Effector memory CD8-positive, alpha-beta T cell (primary cell): ENCODE measurements around the gene ZNF18.
"Not testable (repeated sequence)": the region's sequence is repeated elsewhere in the genome, so short reads cannot be mapped to it uniquely, and the experiment has no call there.

Experiments used
- ATAC-seq: fragments of 150-1000 bp; cut with Tn5 transposase; replicated peaks from 2 replicates; pipeline ENCODE4 v1.10.0; 2021; ENCODE audit warnings: mild to moderate bottlenecking, moderate library complexity
- DNase-seq, 3 experiments: peaks; one replicate each; pipeline ENCODE4 v3.0.0; 2021
- H3K27ac Mint-ChIP-seq, 2 donors: one replicate each; pipeline ENCODE4 v1.8.0; 2022; ENCODE audit warnings: mild to moderate bottlenecking in 2 of 2, mixed read lengths in 2 of 2, moderate library complexity in 2 of 2
- H3K27me3 Mint-ChIP-seq, 2 donors: one replicate each; pipeline ENCODE4 v1.8.0; 2022; ENCODE audit warnings: mixed read lengths in 2 of 2
- H3K36me3 Mint-ChIP-seq: one replicate; pipeline ENCODE4 v1.8.0; 2022; ENCODE audit warnings: mild to moderate bottlenecking, moderate library complexity, mixed read lengths; ENCODE audit not compliant: insufficient read depth
- H3K4me1 Mint-ChIP-seq, 2 donors: one replicate each; pipeline ENCODE4 v1.8.0; 2022; ENCODE audit warnings: low read depth in 2 of 2, mixed read lengths in 2 of 2
- H3K4me3 Mint-ChIP-seq, 2 donors: one replicate each; pipeline ENCODE4 v1.8.0; 2022; ENCODE audit warnings: mild to moderate bottlenecking in 2 of 2, mixed read lengths in 2 of 2, moderate library complexity in 2 of 2
- H3K9me3 Mint-ChIP-seq, 2 donors: one replicate each; pipeline ENCODE4 v1.8.0; 2022; ENCODE audit warnings: mixed read lengths in 2 of 2

Gene ZNF18

GRCh38 chr17:11969565-11969964 is 27.7 kb downstream of the ZNF18 start:
- H3K9me3 Mint-ChIP-seq: peaks cover 2 to 29% of the 10 kb centered on the region in 2 donors
- no peaks in the 10 kb centered on the region for H3K36me3 Mint-ChIP-seq
- no peak overlapping the region for H3K27ac Mint-ChIP-seq
- no peaks in the 10 kb centered on the region for H3K27me3 Mint-ChIP-seq
- no peaks in the 10 kb centered on the region for H3K4me1 Mint-ChIP-seq
- DNase-seq (no peak), ATAC-seq (no peak)
- no peak overlapping the region for H3K4me3 Mint-ChIP-seq

- Mint-ChIP-seq H3K27ac (no peak overlapping the region), H3K36me3 (peaks cover 8% of the 10 kb centered on the region), H3K9me3 (peaks cover 2 to 14% of the 10 kb centered on the region in 2 donors), H3K27me3 (no peaks in the 10 kb centered on the region), H3K4me3 (no peak overlapping the region), H3K4me1 (no peaks in the 10 kb centered on the region)
- DNase-seq (no peak), ATAC-seq (no peak)
Measured at GRCh38 chr17:11954936-11955335, 42.3 kb downstream of the ZNF18 start.

GRCh38 chr17:11953924-11954323 is 43.4 kb downstream of the ZNF18 start:
- DNase-seq: no peak
- Mint-ChIP-seq H3K27me3 (no peaks in the 10 kb centered on the region), H3K4me1 (no peaks in the 10 kb centered on the region), H3K27ac (no peak overlapping the region), H3K4me3 (no peak overlapping the region), H3K9me3 (peaks cover 2 to 14% of the 10 kb centered on the region in 2 donors), H3K36me3 (peaks cover 8% of the 10 kb centered on the region)
- no peak for ATAC-seq

GRCh38 chr17:11952610-11953009 is 44.7 kb downstream of the ZNF18 start:
- no peaks in the 10 kb centered on the region for H3K27me3 Mint-ChIP-seq
- ATAC-seq (no peak), DNase-seq (no peak)
- peaks cover 3% of the 10 kb centered on the region for H3K36me3 Mint-ChIP-seq
- H3K4me3 Mint-ChIP-seq: no peak overlapping the region
- peaks cover 2 to 6% of the 10 kb centered on the region in 2 donors for H3K9me3 Mint-ChIP-seq
- no peak overlapping the region for H3K27ac Mint-ChIP-seq
- no peaks in the 10 kb centered on the region for H3K4me1 Mint-ChIP-seq

GRCh38 chr17:11950771-11951519 is 46.3 kb downstream of the ZNF18 start:
- no peak overlapping the region for H3K27ac Mint-ChIP-seq
- no peaks in the 10 kb centered on the region for H3K9me3 Mint-ChIP-seq
- peaks cover 3% of the 10 kb centered on the region for H3K36me3 Mint-ChIP-seq
- ATAC-seq (no peak), DNase-seq (no peak)
- no peak overlapping the region for H3K4me3 Mint-ChIP-seq
- H3K27me3 Mint-ChIP-seq: no peaks in the 10 kb centered on the region
- H3K4me1 Mint-ChIP-seq: no peaks in the 10 kb centered on the region

GRCh38 chr17:11949571-11949970 is 47.7 kb downstream of the ZNF18 start:
- not testable (repeated sequence) for H3K27ac Mint-ChIP-seq, DNase-seq, H3K4me1 Mint-ChIP-seq, H3K4me3 Mint-ChIP-seq, H3K27me3 Mint-ChIP-seq, H3K9me3 Mint-ChIP-seq, ATAC-seq, H3K36me3 Mint-ChIP-seq

GRCh38 chr17:11948789-11949188 is 48.5 kb downstream of the ZNF18 start:
- no peaks in the 10 kb centered on the region for H3K9me3 Mint-ChIP-seq
- no peak for ATAC-seq
- H3K36me3 Mint-ChIP-seq: peaks cover 3% of the 10 kb centered on the region
- H3K27ac Mint-ChIP-seq: no peak overlapping the region
- H3K4me3 Mint-ChIP-seq: no peak overlapping the region
- no peak for DNase-seq
- H3K27me3 Mint-ChIP-seq: peaks cover 10 to 12% of the 10 kb centered on the region in 2 donors
- H3K4me1 Mint-ChIP-seq: no peaks in the 10 kb centered on the region

- ATAC-seq (no peak), DNase-seq (no peak)
- Mint-ChIP-seq H3K9me3 (no peaks in the 10 kb centered on the region), H3K27me3 (peaks cover 12 to 16% of the 10 kb centered on the region in 2 donors), H3K4me3 (no peak overlapping the region), H3K4me1 (no peaks in the 10 kb centered on the region), H3K36me3 (no peaks in the 10 kb centered on the region), H3K27ac (no peak overlapping the region)
Measured at GRCh38 chr17:11944587-11944986, 52.7 kb downstream of the ZNF18 start.

GRCh38 chr17:11943759-11944347 is 53.4 kb downstream of the ZNF18 start:
- no peaks in the 10 kb centered on the region for H3K4me1 Mint-ChIP-seq
- no peaks in the 10 kb centered on the region for H3K9me3 Mint-ChIP-seq
- peaks cover 12 to 20% of the 10 kb centered on the region in 2 donors for H3K27me3 Mint-ChIP-seq
- H3K4me3 Mint-ChIP-seq: no peak overlapping the region
- DNase-seq (no peak), ATAC-seq (no peak)
- no peak overlapping the region for H3K27ac Mint-ChIP-seq
- no peaks in the 10 kb centered on the region for H3K36me3 Mint-ChIP-seq

GRCh38 chr17:11943086-11943485 is 54.2 kb downstream of the ZNF18 start:
- H3K9me3 Mint-ChIP-seq, H3K4me3 Mint-ChIP-seq, H3K36me3 Mint-ChIP-seq, ATAC-seq, H3K27ac Mint-ChIP-seq, H3K4me1 Mint-ChIP-seq, DNase-seq: not testable (repeated sequence)
- H3K27me3 Mint-ChIP-seq: peaks cover 12 to 20% of the 10 kb centered on the region in 2 donors

GRCh38 chr17:11940904-11941303 is 56.4 kb downstream of the ZNF18 start:
- DNase-seq (no peak), ATAC-seq (no peak)
- H3K36me3 Mint-ChIP-seq: no peaks in the 10 kb centered on the region
- H3K4me3 Mint-ChIP-seq: no peak overlapping the region
- no peak overlapping the region for H3K27ac Mint-ChIP-seq
- peaks cover 23 to 41% of the 10 kb centered on the region in 2 donors for H3K27me3 Mint-ChIP-seq
- H3K4me1 Mint-ChIP-seq: no peaks in the 10 kb centered on the region
- no peaks in the 10 kb centered on the region for H3K9me3 Mint-ChIP-seq

GRCh38 chr17:11935734-11936406 is 61.4 kb downstream of the ZNF18 start:
- H3K9me3 Mint-ChIP-seq: no peaks in the 10 kb centered on the region
- H3K27me3 Mint-ChIP-seq: peaks cover 12 to 34% of the 10 kb centered on the region in 2 donors
- H3K4me1 Mint-ChIP-seq: no peaks in the 10 kb centered on the region
- H3K4me3 Mint-ChIP-seq: no peak overlapping the region
- H3K36me3 Mint-ChIP-seq: no peaks in the 10 kb centered on the region
- ATAC-seq (no peak), DNase-seq (no peak)
- no peak overlapping the region for H3K27ac Mint-ChIP-seq

- Mint-ChIP-seq H3K36me3 (peaks cover 3% of the 10 kb centered on the region), H3K4me1 (no peaks in the 10 kb centered on the region), H3K9me3 (no peaks in the 10 kb centered on the region), H3K27me3 (peaks cover 7 to 27% of the 10 kb centered on the region in 2 donors), H3K27ac (no peak overlapping the region), H3K4me3 (no peak overlapping the region)
- no peak for DNase-seq
- no peak for ATAC-seq
Measured at GRCh38 chr17:11932337-11932898, 64.9 kb downstream of the ZNF18 start.
